Eye (tissue), 1 donor: ENCODE measurements around the gene ABHD4.
"Not testable (repeated sequence)": the region's sequence is repeated elsewhere in the genome, so short reads cannot be mapped to it uniquely, and the experiment has no call there.

ENCODE experiments used
- DNase-seq: peaks from one replicate; pipeline ENCODE4 v3.0.0-alpha.2; 2015

ABHD4 gene

GRCh38 chr14:22598099-22598895, at the start of gene ABHD4:
Gene ABHD4 (plus strand): TSS chr14:22598300. CDS start chr14:22598307, 7 bp downstream.
- peak; percentile 93 for DNase-seq

- DNase-seq, result no peak
These were observed 48.7 kb upstream of the ABHD4 start for GRCh38 chr14:22549324-22549962.

- no peak for DNase-seq
These were observed 48.0 kb upstream of the ABHD4 start for GRCh38 chr14:22549981-22550673.

GRCh38 chr14:22551605-22551997, 46.5 kb upstream of the ABHD4 start:
- no peak for DNase-seq

- no peak for DNase-seq
These were observed 45.9 kb upstream of the ABHD4 start for GRCh38 chr14:22552001-22552826.

- DNase-seq, result no peak
These were observed 45.3 kb upstream of the ABHD4 start for GRCh38 chr14:22552827-22553076.

GRCh38 chr14:22553445-22553844, 44.7 kb upstream of the ABHD4 start:
- DNase-seq, result no peak

GRCh38 chr14:22553861-22554497, 44.1 kb upstream of the ABHD4 start:
- DNase-seq, result not testable (repeated sequence)

GRCh38 chr14:22554498-22555383, 43.4 kb upstream of the ABHD4 start:
- DNase-seq, result no peak

- no peak for DNase-seq
These were observed 42.6 kb upstream of the ABHD4 start for GRCh38 chr14:22555384-22556011.

- no peak for DNase-seq
These were observed 41.8 kb upstream of the ABHD4 start for GRCh38 chr14:22556021-22556989.

- peak; percentile 94 for DNase-seq
These were observed 41.0 kb upstream of the ABHD4 start for GRCh38 chr14:22556990-22557623.

- no peak for DNase-seq
These were observed 40.3 kb upstream of the ABHD4 start for GRCh38 chr14:22557846-22558220.

GRCh38 chr14:22558221-22558913, 39.7 kb upstream of the ABHD4 start:
- DNase-seq, result no peak

GRCh38 chr14:22559041-22559440, 39.1 kb upstream of the ABHD4 start:
- DNase-seq, result no peak

- no peak for DNase-seq
These were observed 37.3 kb upstream of the ABHD4 start for GRCh38 chr14:22560662-22561365.

- no peak for DNase-seq
These were observed 36.8 kb upstream of the ABHD4 start for GRCh38 chr14:22561366-22561660.
